HG03159 (cell line): Measurements from ENCODE around the gene NSMCE1.

ENCODE experiments used
- ATAC-seq: cut with Tn5 transposase; IDR thresholded peaks from one replicate; pipeline ENCODE4 v1.9.1; 2021; ENCODE audit warnings: mild to moderate bottlenecking, moderate library complexity; ENCODE audit not compliant: unreplicated experiment

Gene NSMCE1

GRCh38 chr16:27199235-27199586 is 69.4 kb downstream of the NSMCE1 start:
- ATAC-seq, result no peak

GRCh38 chr16:27198451-27199234 is 69.9 kb downstream of the NSMCE1 start:
- no peak for ATAC-seq

GRCh38 chr16:27197004-27197403 is 71.6 kb downstream of the NSMCE1 start:
- no peak for ATAC-seq

GRCh38 chr16:27195941-27196595 is 72.5 kb downstream of the NSMCE1 start:
- ATAC-seq, result no peak

- ATAC-seq, result no peak
Measured at GRCh38 chr16:27195076-27195741, 73.4 kb downstream of the NSMCE1 start.

- ATAC-seq, result no peak
Measured at GRCh38 chr16:27193300-27193990, 75.1 kb downstream of the NSMCE1 start.

- ATAC-seq, result no peak
Measured at GRCh38 chr16:27191352-27191924, 77.1 kb downstream of the NSMCE1 start.

GRCh38 chr16:27190316-27190871 is 78.2 kb downstream of the NSMCE1 start:
- no peak for ATAC-seq

- no peak for ATAC-seq
Measured at GRCh38 chr16:27189335-27189972, 79.1 kb downstream of the NSMCE1 start.

- ATAC-seq, result no peak
Measured at GRCh38 chr16:27188633-27189032, 79.9 kb downstream of the NSMCE1 start.

- ATAC-seq, result no peak
Measured at GRCh38 chr16:27185776-27186130, 82.8 kb downstream of the NSMCE1 start.

- no peak for ATAC-seq
Measured at GRCh38 chr16:27182906-27183405, 85.6 kb downstream of the NSMCE1 start.

- ATAC-seq, result no peak
Measured at GRCh38 chr16:27181019-27181790, 87.4 kb downstream of the NSMCE1 start.

GRCh38 chr16:27179500-27180072 is 89.0 kb downstream of the NSMCE1 start:
- ATAC-seq, result no peak

- no peak for ATAC-seq
Measured at GRCh38 chr16:27177031-27177774, 91.4 kb downstream of the NSMCE1 start.

GRCh38 chr16:27175888-27176287 is 92.7 kb downstream of the NSMCE1 start:
- no peak for ATAC-seq
